ENCODE data around the gene LRWD1. TPM values are rescaled to one million over a fixed set of nuclear protein-coding genes. Genes with fewer than 3 reads are reported as not detected.

The LRWD1 gene
- total and polyA plus RNA-seq, 2 of the 4 experiments (the other 2 are of a cell fraction): 20.3 to 27.2 TPM

- no peak overlapping the region for H3K4ac ChIP-seq (ENCODE audit: low read depth, low read length)
- H2BK20ac ChIP-seq (ENCODE audit: low read depth, low read length): no peak overlapping the region
- H3K4me3 ChIP-seq (ENCODE audit: insufficient read depth, low read depth, low read length): no peak overlapping the region
- no peaks in the 10 kb centered on the region for H3K27me3 ChIP-seq (ENCODE audit: control insufficient read depth, insufficient read depth, low read length)
- POLR2A ChIA-PET (ENCODE audit: unreplicated experiment): no interaction called here
- H2AK9ac ChIP-seq (replicated peaks; ENCODE audit: low read depth, low read length, poor library complexity): peak overlapping the region; percentile 61
- H4K20me1 ChIP-seq (ENCODE audit: insufficient read depth, low read length): peaks cover 12% of the 10 kb centered on the region
- H3K9ac ChIP-seq (ENCODE audit: low read depth, low read length): no peak overlapping the region
- H3K14ac ChIP-seq (replicated peaks; ENCODE audit: low read depth, low read length): peak overlapping the region; percentile 79; the same call in 1 of the 2 replicates
- no peak overlapping the region for H3K27ac ChIP-seq (ENCODE audit: insufficient read depth, low read length)
- WGBS, 2 experiments (ENCODE audit: extremely low coverage in 2 of 2, insufficient read length in 1 of 2): 96% methylated on average over 17 of the region's 40 CpGs; no CpG with 5 or more reads in 1 of the 2 experiments
- H2AK5ac ChIP-seq (ENCODE audit: low read depth, low read length): peak overlapping the region; percentile 9; the same call in 1 of the 2 replicates
- no peak overlapping the region for H3K23ac ChIP-seq (ENCODE audit: low read depth, low read length)
- ATAC-seq (ENCODE audit: low read depth) (no peak), DNase-seq (no peak)
- no TSS peak for BruUV-seq (replicated peaks)
- peak overlapping the region; percentile 43 for H2AFZ ChIP-seq (replicated peaks; ENCODE audit: low read length, poor library complexity)
- no peaks in the 10 kb centered on the region for H3K9me1 ChIP-seq (ENCODE audit: insufficient read depth, low read length)
- no peak overlapping the region for H2BK5ac ChIP-seq (ENCODE audit: low read depth, low read length, poor library complexity, severe bottlenecking)
- peaks cover 27% of the 10 kb centered on the region for H3K36me3 ChIP-seq (ENCODE audit: control insufficient read depth, insufficient read depth, low read length)
- no peak overlapping the region for H2BK120ac ChIP-seq (ENCODE audit: low read depth, low read length)
- dilution Hi-C loops (cut with HindIII; ENCODE audit: low sequenced_read_pairs, unreplicated experiment) (no loop called here), in situ Hi-C loops (cut with MboI; ENCODE audit: low sequenced_read_pairs) (no loop called here), intact Hi-C loops (cut with micrococcal nuclease) (no loop called here)
- no peak overlapping the region for H3K56ac ChIP-seq (ENCODE audit: extremely low read depth, insufficient read depth, low read length)
- H3K9me3 ChIP-seq (ENCODE audit: control insufficient read depth, insufficient read depth, low read length): no peaks in the 10 kb centered on the region
- H3K4me2 ChIP-seq (ENCODE audit: low read depth, low read length): no peak overlapping the region
- no peak overlapping the region for H4K8ac ChIP-seq (ENCODE audit: low read depth in 2 of 2, low read length in 2 of 2)
- no peak overlapping the region for H3K18ac ChIP-seq (ENCODE audit: low read depth, low read length)
- no peak overlapping the region for H2BK15ac ChIP-seq (ENCODE audit: low read depth, low read length)
- peaks cover 8% of the 10 kb centered on the region for H3K4me1 ChIP-seq (ENCODE audit: control insufficient read depth, insufficient read depth, low read length)
- H4K5ac ChIP-seq (ENCODE audit: low read depth, low read length): no peak overlapping the region
- CTCF ChIA-PET: interaction anchor here (2.6 kb wide), 1 partner anchor 10 kb away, joined by 7 read pairs; no protein-coding TSS in a partner anchor
- peaks cover 0 to 29% of the 10 kb centered on the region in 2 experiments; a peak in 3 of 4 replicates for H3K79me1 ChIP-seq (ENCODE audit: low read depth in 1 of 2, low read length in 2 of 2)
- H4K91ac ChIP-seq (ENCODE audit: insufficient read depth, low read depth, low read length): no peak overlapping the region
- TF ChIP-seq MXI1 (IDR thresholded peaks at IDR 0.05; ENCODE audit: borderline replicate concordance, low read depth, low read length) (no peak), USF2 (IDR thresholded peaks at IDR 0.05; ENCODE audit: low read depth, low read length) (no peak), ELK1 (IDR thresholded peaks at IDR 0.05; ENCODE audit: borderline replicate concordance, low read depth, low read length) (no peak), NFE2L2 (IDR thresholded peaks at IDR 0.05; ENCODE audit: low read depth, low read length) (no peak)
Measured at GRCh38 chr7:102457352-102457924, 7.3 kb upstream of the LRWD1 start.

Data from IMR-90 (cell line).